Subcutaneous adipose tissue (tissue), 4 donors: ENCODE data around the gene ACACB. TPM values are rescaled to one million over a fixed set of nuclear protein-coding genes. Genes with fewer than 3 reads are reported as not detected.

Experiments
- total RNA-seq, 4 donors: library from RNA; depleted of rRNA; stranded (reverse); fragments of >200 nt; gene quantifications; one replicate each; pipeline ENCODE4 v1.1.0, GENCODE V29; 2016
- TF ChIP-seq, protein P1 (sequence below): fragments of 450-650 bp; IDR thresholded peaks from one replicate; pipeline ENCODE4 v1.5.1; 2016; ENCODE audit warnings: low read depth, mild to moderate bottlenecking, control low read depth, antibody characterized with exemption, moderate library complexity

ACACB gene
- total RNA-seq, 4 donors from 2014 or later, result 798 to 3,288 (median 1,277) TPM

DNA sequence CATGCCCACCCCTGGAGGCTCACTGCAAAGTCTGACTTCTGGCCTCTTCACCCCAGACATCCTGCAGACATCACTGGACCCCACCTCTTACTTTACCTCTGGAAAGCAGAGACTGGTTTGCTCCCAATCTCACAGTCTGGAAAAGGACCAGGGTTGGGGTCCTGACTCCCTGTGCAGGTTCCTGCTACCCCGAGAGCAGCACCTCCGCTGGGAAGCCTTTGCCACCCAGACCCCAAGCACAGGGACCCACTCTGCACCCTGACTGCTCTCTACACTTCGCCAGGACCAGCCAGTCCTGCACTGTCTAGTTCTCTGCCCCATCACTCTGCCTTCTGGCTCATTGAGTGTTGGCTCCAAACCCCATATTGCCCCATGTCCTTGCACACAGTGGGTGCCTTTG, 176.7 kb downstream of the ACACB start:
- TF ChIP-seq, protein P1, sequence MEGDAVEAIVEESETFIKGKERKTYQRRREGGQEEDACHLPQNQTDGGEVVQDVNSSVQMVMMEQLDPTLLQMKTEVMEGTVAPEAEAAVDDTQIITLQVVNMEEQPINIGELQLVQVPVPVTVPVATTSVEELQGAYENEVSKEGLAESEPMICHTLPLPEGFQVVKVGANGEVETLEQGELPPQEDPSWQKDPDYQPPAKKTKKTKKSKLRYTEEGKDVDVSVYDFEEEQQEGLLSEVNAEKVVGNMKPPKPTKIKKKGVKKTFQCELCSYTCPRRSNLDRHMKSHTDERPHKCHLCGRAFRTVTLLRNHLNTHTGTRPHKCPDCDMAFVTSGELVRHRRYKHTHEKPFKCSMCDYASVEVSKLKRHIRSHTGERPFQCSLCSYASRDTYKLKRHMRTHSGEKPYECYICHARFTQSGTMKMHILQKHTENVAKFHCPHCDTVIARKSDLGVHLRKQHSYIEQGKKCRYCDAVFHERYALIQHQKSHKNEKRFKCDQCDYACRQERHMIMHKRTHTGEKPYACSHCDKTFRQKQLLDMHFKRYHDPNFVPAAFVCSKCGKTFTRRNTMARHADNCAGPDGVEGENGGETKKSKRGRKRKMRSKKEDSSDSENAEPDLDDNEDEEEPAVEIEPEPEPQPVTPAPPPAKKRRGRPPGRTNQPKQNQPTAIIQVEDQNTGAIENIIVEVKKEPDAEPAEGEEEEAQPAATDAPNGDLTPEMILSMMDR, result no peak

DNA sequence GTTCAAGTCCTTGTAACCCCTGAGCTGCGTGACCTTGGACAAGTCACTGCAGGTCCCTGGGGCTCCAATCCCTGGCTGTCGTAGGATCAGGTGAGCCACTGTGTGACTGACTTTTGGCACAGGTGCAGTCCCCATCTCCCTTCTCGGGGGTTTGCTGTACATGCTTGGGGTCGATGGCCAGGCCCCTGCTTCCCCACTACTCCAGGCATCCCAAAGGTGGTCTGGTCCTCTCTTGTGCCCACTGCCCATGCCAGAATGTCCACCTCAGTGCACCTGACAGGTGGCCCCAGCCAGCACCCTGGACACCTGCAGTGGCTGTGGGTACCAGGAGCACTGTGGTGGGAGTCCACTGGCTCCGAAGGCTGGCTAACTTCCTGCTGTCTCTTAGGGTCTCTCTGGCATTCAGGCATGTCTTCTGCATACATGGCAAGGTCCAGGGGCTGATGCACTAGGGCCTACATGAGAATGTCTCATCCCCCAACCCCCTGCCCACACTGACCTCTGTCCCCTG, 178.0 kb downstream of the ACACB start:
- TF ChIP-seq, protein P1, result no peak

- TF ChIP-seq, protein P1, result no peak
Observed at GRCh38 chr12:109295764-109296425, 179.5 kb downstream of the ACACB start.

GRCh38 chr12:109296431-109296830, 180.0 kb downstream of the ACACB start:
- TF ChIP-seq, protein P1, result no peak

DNA sequence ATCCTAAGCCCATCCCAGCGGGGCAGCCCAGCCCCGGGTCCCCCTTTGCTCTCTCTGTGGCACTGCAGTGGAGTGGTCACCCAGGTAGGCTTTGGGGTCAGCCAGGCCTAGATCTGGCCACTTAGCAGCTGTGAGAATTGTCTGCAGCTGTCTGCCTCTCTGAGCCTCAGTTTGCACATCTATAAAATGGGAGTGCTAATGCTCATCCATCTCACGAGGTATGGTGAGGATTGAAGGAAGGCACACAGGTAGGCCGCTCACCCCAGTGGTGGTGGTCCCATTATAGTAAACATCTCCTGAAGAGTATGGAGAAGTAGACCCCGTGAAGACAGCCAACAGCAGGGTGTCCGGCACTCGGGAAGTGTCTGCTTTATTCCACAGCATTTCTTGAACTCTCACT, 183.5 kb downstream of the ACACB start:
- TF ChIP-seq, protein P1, result no peak

GRCh38 chr12:109301643-109302168, 185.3 kb downstream of the ACACB start:
- TF ChIP-seq, protein P1, result no peak

- TF ChIP-seq, protein P1, result no peak
Observed at GRCh38 chr12:109302358-109302757, 186.0 kb downstream of the ACACB start.
